Measurements from ENCODE around the gene CHST11. TPM values are rescaled to one million over a fixed set of nuclear protein-coding genes. Genes with fewer than 3 reads are reported as not detected.

Gene CHST11
- total RNA-seq, 1 experiment from 2014 or later, result 6.7 TPM

- Histone ChIP-seq H2AFZ (ENCODE audit: low read length) (no peak overlapping the region), H3K27ac (ENCODE audit: insufficient read length, low read depth, low read length) (no peak overlapping the region), H2BK15ac (ENCODE audit: low read depth, low read length) (no peak overlapping the region), H3K18ac (ENCODE audit: insufficient read length, low read depth, low read length) (no peak overlapping the region), H2BK12ac (ENCODE audit: insufficient read length, low read depth, low read length) (no peak overlapping the region), H3K56ac (ENCODE audit: insufficient read length, low read depth, low read length) (no peak overlapping the region), H3K23ac (ENCODE audit: insufficient read length, low read depth, low read length) (no peak overlapping the region), H4K5ac (ENCODE audit: insufficient read length, low read depth, low read length) (no peak overlapping the region), H3T11ph (ENCODE audit: low read length) (no peak overlapping the region), H2BK120ac (ENCODE audit: low read depth, low read length, poor library complexity, severe bottlenecking) (no peak overlapping the region), H3K4ac (ENCODE audit: low read depth, low read length) (no peak overlapping the region), H3K9me3 (ENCODE audit: control insufficient read depth, low read depth, low read length) (no peaks in the 10 kb centered on the region), H2BK20ac (ENCODE audit: low read depth, low read length, poor library complexity, severe bottlenecking) (no peak overlapping the region), H3K14ac (ENCODE audit: insufficient read depth, low read length) (no peak overlapping the region), H4K8ac (replicated peaks; ENCODE audit: insufficient read length, low read depth, low read length) (no peak overlapping the region), H2AK5ac (ENCODE audit: insufficient read length, low read length) (no peak overlapping the region), H3K23me2 (ENCODE audit: insufficient read length, low read depth, low read length, poor library complexity, severe bottlenecking) (no peaks in the 10 kb centered on the region), H3K27me3 (ENCODE audit: insufficient read depth, low read length) (no peaks in the 10 kb centered on the region), H3K9ac (ENCODE audit: extremely low read depth, insufficient read length, low read length) (no peak overlapping the region), H2BK5ac (ENCODE audit: insufficient read length, low read length) (no peak overlapping the region), H3K4me1 (ENCODE audit: insufficient read depth, low read length) (no peaks in the 10 kb centered on the region), H3K79me2 (ENCODE audit: insufficient read depth, low read length) (no peaks in the 10 kb centered on the region), H3K4me2 (ENCODE audit: insufficient read depth, insufficient read length, low read length) (no peak overlapping the region), H3K79me1 (ENCODE audit: insufficient read depth, low read depth, low read length, poor library complexity, severe bottlenecking) (no peaks in the 10 kb centered on the region), H4K91ac (ENCODE audit: insufficient read length, low read depth, low read length) (no peak overlapping the region), H4K20me1 (ENCODE audit: control insufficient read depth, insufficient read depth, insufficient read length) (no peaks in the 10 kb centered on the region)
- Mint-ChIP-seq H3K4me3 (no peak overlapping the region), H3K27me3 (ENCODE audit: low read depth) (no peaks in the 10 kb centered on the region), H3K4me1 (peaks cover 5 to 10% of the 10 kb centered on the region in 2 experiments; a peak in 3 of 4 replicates), H3K27ac (peak overlapping the region in 1 of 3 experiments; percentile 40; a peak in 1 of 7 replicates), H3K9me3 (no peaks in the 10 kb centered on the region; a peak in 2 of 5 replicates), H3K36me3 (ENCODE audit: insufficient read depth in 1 of 3, low read depth in 3 of 3) (peaks cover 0 to 1% (median 0%) of the 10 kb centered on the region in 3 experiments; a peak in 1 of 7 replicates)
- DNase-seq, result no peak
- WGBS (ENCODE audit: extremely low coverage, insufficient read length, low lambda C conversion rate), result no CpG with 5 or more reads among the region's 4 CpGs
- no peak for TF ChIP-seq CTCF (conservative IDR thresholded peaks at IDR 0.05)
Observed at GRCh38 chr12:104482748-104483147, 26.0 kb downstream of the CHST11 start.
